Astrocyte (in vitro differentiated cells and primary cell): ENCODE data around the gene NR1D1. TPM values are rescaled to one million over a fixed set of nuclear protein-coding genes. Genes with fewer than 3 reads are reported as not detected.

Experiments used
- DNase-seq: peaks from one replicate; pipeline ENCODE4 v3.0.0-alpha.2; 2010; ENCODE audit warnings: low read depth
- FAIRE-seq: peaks from 2 replicates; lab custom pipeline; 2011; peaks lifted over from hg19 to GRCh38; lab: Jason Lieb, UNC
- H2AFZ ChIP-seq: 2 replicates; pipeline ENCODE4 v1.6.0; 2012; ENCODE audit warnings: low read depth, low read length, inconsistent platforms
- H3K27ac ChIP-seq: 2 replicates; pipeline ENCODE4 v1.5.1; 2011; ENCODE audit warnings: low read depth, low read length, inconsistent platforms
- H3K27me3 ChIP-seq: 2 replicates; pipeline ENCODE4 v1.6.0; 2011; ENCODE audit warnings: low read length, inconsistent platforms; ENCODE audit not compliant: insufficient read depth
- H3K36me3 ChIP-seq: 2 replicates; pipeline ENCODE4 v1.5.1; 2011; ENCODE audit warnings: low read length, inconsistent platforms; ENCODE audit not compliant: insufficient read depth
- H3K4me1 ChIP-seq: 2 replicates; pipeline ENCODE4 v1.5.1; 2011; ENCODE audit warnings: low read length, inconsistent platforms; ENCODE audit not compliant: insufficient read depth
- H3K4me2 ChIP-seq: 2 replicates; pipeline ENCODE4 v1.6.0; 2012; ENCODE audit warnings: low read length, inconsistent platforms
- H3K4me3 ChIP-seq: 2 replicates; pipeline ENCODE4 v1.5.1; 2011; ENCODE audit warnings: low read depth, mild to moderate bottlenecking, low read length, inconsistent platforms; ENCODE audit not compliant: insufficient read depth
- H3K79me2 ChIP-seq: 2 replicates; pipeline ENCODE4 v1.6.0; 2012; ENCODE audit warnings: mild to moderate bottlenecking, low read length, inconsistent platforms; ENCODE audit not compliant: insufficient read depth
- H3K9ac ChIP-seq: 2 replicates; pipeline ENCODE4 v1.6.0; 2012; ENCODE audit warnings: mild to moderate bottlenecking, low read length, inconsistent platforms
- H3K9me3 ChIP-seq: 2 replicates; pipeline ENCODE4 v1.5.1; 2012; ENCODE audit warnings: low read depth, mild to moderate bottlenecking, low read length, inconsistent platforms; ENCODE audit not compliant: insufficient read depth
- H4K20me1 ChIP-seq: 2 replicates; pipeline ENCODE4 v1.6.0; 2012; ENCODE audit warnings: low read length, inconsistent platforms; ENCODE audit not compliant: insufficient read depth
- H3K27ac Mint-ChIP-seq: one replicate; pipeline ENCODE4 v1.8.0; 2021; ENCODE audit warnings: mild to moderate bottlenecking, mixed read lengths; ENCODE audit not compliant: unreplicated experiment
- H3K27me3 Mint-ChIP-seq: one replicate; pipeline ENCODE4 v1.8.0; 2021; ENCODE audit warnings: low read depth, mixed read lengths; ENCODE audit not compliant: unreplicated experiment
- H3K36me3 Mint-ChIP-seq: one replicate; pipeline ENCODE4 v1.8.0; 2021; ENCODE audit warnings: low read depth, mixed read lengths; ENCODE audit not compliant: unreplicated experiment
- H3K4me1 Mint-ChIP-seq: one replicate; pipeline ENCODE4 v1.8.0; 2021; ENCODE audit warnings: low read depth, mixed read lengths; ENCODE audit not compliant: unreplicated experiment
- H3K4me3 Mint-ChIP-seq: one replicate; pipeline ENCODE4 v1.8.0; 2021; ENCODE audit warnings: mild to moderate bottlenecking, moderate library complexity, mixed read lengths; ENCODE audit not compliant: unreplicated experiment
- H3K9me3 Mint-ChIP-seq: one replicate; pipeline ENCODE4 v1.8.0; 2021; ENCODE audit warnings: mild to moderate bottlenecking, mixed read lengths; ENCODE audit not compliant: unreplicated experiment
- CTCF ChIP-seq: IDR thresholded peaks from 2 replicates; pipeline ENCODE4 v1.5.1; 2011; ENCODE audit warnings: low read depth, mild to moderate bottlenecking, inconsistent platforms, low read length, moderate library complexity; ENCODE audit not compliant: insufficient read depth
- EZH2 ChIP-seq: IDR thresholded peaks from 2 replicates; pipeline ENCODE4 v1.6.1; 2012; ENCODE audit warnings: mild to moderate bottlenecking, low read length, inconsistent platforms; ENCODE audit not compliant: insufficient read depth
- total RNA-seq: library from RNA; stranded (reverse); gene quantifications from 2 replicates; pipeline ENCODE4 v1.2.1, GENCODE V29; 2021

NR1D1 gene
- total RNA-seq, 1 donor from 2014 or later: 8.7 TPM

- H3K9ac ChIP-seq: peak within 1 kb of the TSS; percentile 84
- peak within 1 kb of the TSS; percentile 91 for H2AFZ ChIP-seq
- H4K20me1 ChIP-seq: peaks cover 20% of the 10 kb centered on the region
- H3K36me3 ChIP-seq: no peaks in the 10 kb centered on the region
- Mint-ChIP-seq H3K4me3 (peak within 1 kb of the TSS; percentile 94), H3K27ac (peak within 1 kb of the TSS; percentile 13), H3K4me1 (peaks cover 21% of the 10 kb centered on the region), H3K27me3 (peaks cover 22% of the 10 kb centered on the region), H3K36me3 (peaks cover 3% of the 10 kb centered on the region), H3K9me3 (no peaks in the 10 kb centered on the region)
- no peaks in the 10 kb centered on the region for H3K9me3 ChIP-seq
- no peak for DNase-seq
- no peak within 1 kb of the TSS for H3K27ac ChIP-seq
- H3K4me3 ChIP-seq: peak within 1 kb of the TSS; percentile 90
- H3K4me2 ChIP-seq: peak within 1 kb of the TSS; percentile 94
- TF ChIP-seq CTCF: no peak
- no peak for TF ChIP-seq EZH2
- H3K27me3 ChIP-seq: peaks cover 7% of the 10 kb centered on the region
- peaks cover 22% of the 10 kb centered on the region for H3K79me2 ChIP-seq
- H3K4me1 ChIP-seq: peaks cover 26% of the 10 kb centered on the region
- FAIRE-seq: no peak
Measured at GRCh38 chr17:40062329-40063186, 37.8 kb downstream of the NR1D1 start, which contains the start of gene THRA. Gene THRA, plus strand, starts transcription at chr17:40062965. Its CDS starts 11,524 bp downstream, at chr17:40074489.

GRCh38 chr17:40061609-40062038, 38.8 kb downstream of the NR1D1 start:
- H3K36me3 Mint-ChIP-seq: no peaks in the 10 kb centered on the region
- no peak for FAIRE-seq
- H2AFZ ChIP-seq: no peak overlapping the region
- H3K9ac ChIP-seq: no peak overlapping the region
- H3K9me3 ChIP-seq: no peaks in the 10 kb centered on the region
- no peak overlapping the region for H3K4me2 ChIP-seq
- peaks cover 19% of the 10 kb centered on the region for H3K4me1 Mint-ChIP-seq
- peaks cover 24% of the 10 kb centered on the region for H3K27me3 Mint-ChIP-seq
- peaks cover 13% of the 10 kb centered on the region for H3K79me2 ChIP-seq
- H4K20me1 ChIP-seq: peaks cover 20% of the 10 kb centered on the region
- H3K4me1 ChIP-seq: peaks cover 26% of the 10 kb centered on the region
- no peaks in the 10 kb centered on the region for H3K9me3 Mint-ChIP-seq
- no peak overlapping the region for H3K27ac ChIP-seq
- TF ChIP-seq EZH2 (no peak), CTCF (no peak)
- peaks cover 7% of the 10 kb centered on the region for H3K27me3 ChIP-seq
- peak overlapping the region; percentile 85 for H3K4me3 Mint-ChIP-seq
- H3K4me3 ChIP-seq: no peak overlapping the region
- H3K36me3 ChIP-seq: no peaks in the 10 kb centered on the region
- H3K27ac Mint-ChIP-seq: peak overlapping the region; percentile 13
- DNase-seq: no peak
